ENCODE results near the gene CREG2. TPM values are rescaled to one million over a fixed set of nuclear protein-coding genes. Genes with fewer than 3 reads are reported as not detected.

CREG2 gene
- total RNA-seq, 1 donor from 2014 or later = not detected

DNA sequence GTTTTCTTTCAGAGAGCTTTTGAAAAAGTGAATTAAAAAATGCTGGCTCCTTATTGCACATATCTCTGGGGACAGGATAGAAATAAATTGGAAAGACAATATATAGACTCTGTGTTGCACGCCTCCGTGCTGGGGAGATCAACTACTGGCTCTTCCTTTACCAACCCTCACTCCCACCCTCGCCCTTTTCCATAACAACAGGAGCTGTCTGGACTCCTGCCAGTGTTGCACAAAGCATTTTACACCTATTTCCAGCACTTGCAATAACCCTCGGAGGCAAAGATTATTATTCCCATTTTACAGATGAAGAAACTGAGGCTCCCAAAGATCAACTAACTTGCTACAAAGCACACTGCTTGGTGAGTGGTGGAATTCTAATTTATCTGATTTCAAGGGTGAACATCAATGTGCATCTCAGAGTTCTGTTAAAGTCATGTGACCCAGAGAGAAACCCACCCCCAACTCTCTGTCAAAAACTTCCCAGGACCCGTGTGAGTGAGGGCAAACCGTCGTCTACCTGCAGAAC, 4.2 kb downstream of the CREG2 start:
- intact Hi-C loops (cut with DNase I) = no loop called here
- ATAC-seq = no peak
- DNase-seq (ENCODE audit: low spot score) = no peak

DNA sequence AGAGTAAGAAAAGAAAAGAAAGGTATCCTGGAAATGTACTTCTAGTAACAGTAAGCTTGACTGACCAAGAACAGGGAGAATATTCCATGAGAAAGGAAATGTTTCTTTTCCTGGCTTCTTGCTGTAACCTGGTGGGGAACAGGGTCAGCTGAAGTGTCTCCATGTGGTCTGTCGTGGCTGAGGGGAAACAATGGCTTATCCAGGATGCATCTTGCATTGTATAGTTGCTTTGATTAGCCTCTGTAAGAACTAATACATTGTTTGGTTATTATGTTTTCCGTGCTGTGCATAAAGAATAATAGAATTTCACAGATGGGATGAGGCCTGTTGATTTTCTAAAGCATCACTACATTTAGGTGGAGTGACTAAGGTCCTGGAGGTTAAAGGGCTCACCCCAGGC, 4.9 kb downstream of the CREG2 start:
- intact Hi-C loops (cut with DNase I) = no loop called here
- no peak for DNase-seq (ENCODE audit: low spot score)
- ATAC-seq = no peak

DNA sequence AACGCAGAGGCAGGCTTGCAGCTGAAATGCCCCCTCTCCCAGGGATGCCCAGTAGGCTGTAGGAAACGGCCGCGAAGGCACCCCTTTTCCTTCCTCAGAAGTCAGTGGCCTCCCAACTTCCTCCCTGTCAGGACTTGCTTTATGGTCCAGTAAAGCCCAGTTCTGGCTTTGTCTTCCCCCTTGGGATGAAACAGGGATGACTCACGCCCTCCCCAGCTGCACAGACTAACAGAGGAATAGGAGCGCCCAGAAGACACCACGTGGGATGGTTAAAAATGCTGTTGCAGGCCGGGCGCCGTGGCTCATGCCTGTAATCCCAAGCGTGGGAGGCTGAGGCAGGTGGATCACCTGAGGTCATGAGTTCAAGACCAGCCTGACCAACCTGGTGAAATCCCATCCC, 6.9 kb downstream of the CREG2 start:
- intact Hi-C loops (cut with DNase I) = no loop called here
- ATAC-seq (no peak), DNase-seq (ENCODE audit: low spot score) (no peak)

DNA sequence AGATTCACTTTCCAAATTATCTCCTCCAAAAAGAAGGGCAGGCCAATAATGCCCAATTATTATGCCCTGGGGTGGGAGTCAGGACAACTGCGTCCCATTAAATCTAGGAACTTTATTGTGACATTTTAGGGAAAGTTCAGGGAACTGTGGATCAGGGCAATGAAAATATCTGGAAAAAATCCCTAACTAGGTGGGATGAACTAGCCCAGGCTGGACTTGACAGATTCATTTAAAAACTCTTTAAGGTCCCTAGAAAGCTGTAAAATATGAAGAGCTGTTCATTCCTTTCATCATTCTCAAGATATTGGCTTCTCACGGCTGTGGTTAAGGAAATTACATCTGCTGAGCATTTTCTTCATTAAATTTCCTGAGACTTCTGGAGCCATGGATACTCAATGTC, 8.2 kb downstream of the CREG2 start:
- ATAC-seq (no peak), DNase-seq (ENCODE audit: low spot score) (no peak)
- intact Hi-C loops (cut with DNase I) = no loop called here

DNA sequence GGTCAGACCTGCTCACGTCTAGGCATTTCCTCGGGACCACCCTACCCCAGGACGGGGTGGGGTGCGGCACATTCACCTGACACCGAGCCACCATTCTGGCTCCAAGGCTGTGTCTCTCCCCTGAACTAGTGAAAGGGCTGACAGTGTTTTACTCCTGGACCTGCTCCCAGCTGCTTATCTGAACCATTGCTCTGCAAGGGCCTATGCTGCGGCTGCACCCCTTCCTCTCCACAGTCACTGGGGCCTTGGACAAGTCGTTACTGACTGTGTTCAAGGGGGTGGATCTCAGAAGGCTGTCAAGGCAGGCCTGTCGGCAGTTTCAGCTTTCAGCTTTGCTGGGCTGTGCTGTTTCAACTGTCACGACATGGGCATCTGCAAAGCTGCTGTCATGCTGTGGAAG, 11.7 kb downstream of the CREG2 start:
- ATAC-seq (no peak), DNase-seq (ENCODE audit: low spot score) (no peak)
- intact Hi-C loops (cut with DNase I) = no loop called here

DNA sequence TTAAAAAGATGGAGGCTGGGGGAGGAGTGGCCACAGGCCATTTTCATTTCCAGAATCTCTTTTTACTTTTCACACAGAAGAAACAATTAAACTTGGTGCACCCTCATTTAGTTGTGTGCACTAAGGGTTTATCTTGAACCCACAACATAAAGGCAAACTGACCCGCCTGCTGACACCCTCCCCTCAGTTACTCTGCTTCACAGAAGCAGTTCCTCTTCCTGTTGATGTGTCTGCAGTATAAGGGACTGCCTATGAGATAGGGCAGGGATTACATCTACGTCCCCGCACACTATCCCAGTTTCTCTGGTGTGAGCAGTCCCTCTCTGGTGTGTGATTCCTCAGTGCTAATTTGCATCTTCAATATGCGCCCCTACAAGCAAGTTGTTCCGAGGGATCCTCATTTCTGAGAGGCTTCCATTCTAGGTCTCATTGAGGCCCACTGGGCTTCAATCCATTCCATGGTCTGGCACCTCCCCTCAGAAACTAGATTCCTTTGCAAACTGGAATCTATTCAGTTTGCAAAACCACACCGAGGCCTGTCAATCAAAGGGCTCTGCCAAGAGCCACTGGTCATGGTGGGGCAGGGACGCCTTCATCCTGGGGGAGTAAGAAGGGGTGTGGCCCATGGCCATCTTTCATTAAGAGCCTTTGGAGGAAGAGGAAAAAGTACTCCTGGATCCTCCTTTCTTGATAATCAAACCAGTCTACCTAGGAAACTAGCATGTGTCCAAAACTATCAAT, 12.3 kb downstream of the CREG2 start:
- no peak for DNase-seq (ENCODE audit: low spot score)
- no peak for ATAC-seq
- intact Hi-C loops (cut with DNase I) = no loop called here

DNA sequence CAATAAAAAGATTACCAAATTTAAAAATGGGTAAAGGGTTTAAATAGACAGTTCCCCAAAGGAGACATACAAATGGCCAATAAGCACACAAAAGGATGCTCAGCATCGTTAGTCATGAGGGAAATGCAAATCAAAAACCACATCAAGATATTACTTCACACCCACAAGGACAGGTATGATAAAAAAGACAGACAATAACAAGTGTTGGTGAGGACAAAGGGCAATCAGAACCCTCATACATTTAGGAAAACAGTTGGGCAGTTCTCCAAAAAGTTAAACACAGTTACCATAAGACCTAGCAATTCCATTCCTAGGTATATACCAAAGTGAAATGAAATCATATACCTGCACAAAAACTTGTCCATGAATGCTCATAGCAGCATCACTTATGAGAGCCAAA, 14.5 kb downstream of the CREG2 start:
- ATAC-seq = no peak
- no peak for DNase-seq (ENCODE audit: low spot score)
- intact Hi-C loops (cut with DNase I) = no loop called here

DNA sequence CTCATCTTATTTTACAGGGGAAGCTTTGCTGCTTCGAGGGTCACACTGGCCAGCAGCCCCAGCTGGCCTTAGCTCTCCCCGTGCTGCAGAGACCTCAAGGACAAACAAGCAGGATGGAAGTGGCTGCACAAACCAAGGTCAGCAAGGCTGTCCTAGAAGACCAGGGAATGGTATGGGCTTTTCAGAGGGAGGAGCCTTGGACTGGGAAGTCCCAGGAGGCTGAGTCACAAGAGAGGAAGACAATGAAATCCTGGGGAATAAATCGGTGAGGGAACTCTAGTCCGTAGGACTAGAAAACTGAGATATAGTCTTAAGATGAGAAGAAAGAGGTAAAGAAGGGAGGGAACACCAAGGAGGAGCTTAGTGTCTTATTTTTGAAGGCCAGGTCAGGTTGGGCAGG, 15.7 kb downstream of the CREG2 start:
- ATAC-seq (no peak), DNase-seq (ENCODE audit: low spot score) (no peak)
- intact Hi-C loops (cut with DNase I) = no loop called here

DNA sequence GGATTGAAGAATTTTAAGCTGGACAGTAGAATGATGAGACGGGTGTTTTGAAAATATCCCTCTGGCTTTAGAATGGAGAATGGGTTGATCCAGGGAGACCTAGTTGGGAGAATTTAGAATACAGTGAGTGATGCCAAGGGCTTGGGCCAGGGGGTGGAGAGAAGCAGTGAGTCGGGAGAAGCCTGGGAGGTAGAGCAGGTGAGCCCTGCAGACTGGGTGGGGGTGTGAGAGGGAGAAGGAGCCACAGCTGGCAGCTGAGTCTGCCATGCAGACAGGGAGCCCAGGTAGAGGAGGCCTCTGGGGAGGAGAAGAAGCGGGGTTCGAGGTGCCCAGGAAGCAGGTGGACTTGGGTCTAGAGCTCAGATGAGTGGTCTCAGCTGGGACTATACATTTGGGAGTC, 18.2 kb downstream of the CREG2 start:
- ATAC-seq (no peak), DNase-seq (ENCODE audit: low spot score) (no peak)
- intact Hi-C loops (cut with DNase I) = no loop called here

DNA sequence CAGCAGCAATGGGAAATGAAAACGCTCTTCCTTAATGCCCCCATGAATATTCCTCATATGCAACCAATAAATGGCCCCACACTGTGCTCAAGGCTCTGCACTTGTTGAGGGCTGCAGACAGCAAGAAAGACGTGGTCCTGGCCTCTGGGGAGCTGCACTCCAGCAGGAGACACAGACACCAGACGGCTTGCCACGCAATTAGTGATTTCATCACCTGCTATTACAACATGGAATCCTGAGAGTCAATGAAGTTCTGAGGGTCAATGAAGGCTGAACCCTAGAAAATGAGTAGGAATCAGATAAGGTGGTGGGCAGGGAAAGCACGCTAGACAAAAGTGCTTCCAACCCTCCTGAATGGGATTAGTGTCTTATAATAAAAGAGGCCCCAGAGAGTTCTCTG, 18.9 kb downstream of the CREG2 start:
- no peak for ATAC-seq
- no peak for DNase-seq (ENCODE audit: low spot score)
- intact Hi-C loops (cut with DNase I) = no loop called here

DNA sequence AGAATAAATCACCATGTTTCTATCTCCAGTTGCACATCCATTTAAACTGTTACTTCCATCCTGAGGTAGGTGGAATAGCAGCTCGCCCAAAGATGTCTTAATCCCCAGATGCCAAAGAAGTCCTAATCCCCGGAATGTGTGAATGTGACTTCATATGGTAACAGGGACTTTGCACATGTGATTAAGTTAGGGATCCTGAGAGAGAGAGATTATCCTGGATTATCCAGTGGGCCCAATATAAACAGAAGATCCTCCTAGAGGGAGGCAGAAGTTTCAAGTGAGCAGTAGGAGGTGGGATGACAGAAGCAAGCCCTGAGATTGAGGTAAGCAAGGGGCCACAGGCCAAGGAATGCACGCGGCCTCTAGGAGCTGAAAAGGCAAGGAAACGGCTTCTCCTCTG, 19.8 kb downstream of the CREG2 start:
- no peak for ATAC-seq
- intact Hi-C loops (cut with DNase I) = no loop called here
- DNase-seq (ENCODE audit: low spot score) = no peak

DNA sequence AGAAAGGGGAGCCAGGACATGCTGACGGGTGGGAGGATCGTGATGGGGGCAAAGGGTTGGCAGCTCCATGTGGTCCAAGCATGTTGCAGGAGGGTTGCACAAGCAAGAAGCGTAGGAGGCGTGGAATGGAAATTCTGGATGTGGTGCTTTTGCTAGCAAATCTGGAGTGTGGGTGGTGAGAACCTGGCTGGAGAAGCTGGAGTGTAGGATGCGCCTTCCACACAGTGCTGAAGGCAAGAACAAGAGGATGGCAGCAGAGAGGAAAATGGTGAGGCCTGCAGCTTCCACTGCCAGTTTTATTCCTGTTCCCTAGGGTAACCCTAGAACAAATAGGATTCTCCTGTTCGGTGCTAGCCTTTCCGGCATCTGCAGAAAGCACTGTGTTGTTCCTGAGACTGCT, 22.4 kb downstream of the CREG2 start:
- no peak for ATAC-seq
- no peak for DNase-seq (ENCODE audit: low spot score)
- intact Hi-C loops (cut with DNase I) = no loop called here

DNA sequence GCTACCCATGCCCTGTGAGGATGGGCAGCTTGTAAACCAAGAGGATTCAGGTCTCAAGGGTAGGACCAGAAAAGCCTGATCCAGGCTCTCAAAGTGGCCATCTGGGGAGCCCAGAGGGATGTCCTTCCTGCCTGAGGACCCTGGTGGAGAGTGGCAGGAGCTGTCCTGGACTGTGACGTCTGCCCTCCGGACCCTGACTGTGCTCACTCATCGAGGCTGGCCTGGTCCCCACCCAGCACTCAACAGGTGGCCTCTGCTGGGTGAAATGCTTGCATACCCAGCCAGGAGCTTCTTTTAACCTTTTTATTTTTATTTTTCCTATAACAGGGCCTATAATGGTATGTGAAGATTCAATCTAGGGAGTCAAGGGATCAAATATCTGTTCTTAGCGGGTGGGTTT, 24.5 kb downstream of the CREG2 start:
- no peak for ATAC-seq
- intact Hi-C loops (cut with DNase I) = no loop called here
- DNase-seq (ENCODE audit: low spot score) = no peak

DNA sequence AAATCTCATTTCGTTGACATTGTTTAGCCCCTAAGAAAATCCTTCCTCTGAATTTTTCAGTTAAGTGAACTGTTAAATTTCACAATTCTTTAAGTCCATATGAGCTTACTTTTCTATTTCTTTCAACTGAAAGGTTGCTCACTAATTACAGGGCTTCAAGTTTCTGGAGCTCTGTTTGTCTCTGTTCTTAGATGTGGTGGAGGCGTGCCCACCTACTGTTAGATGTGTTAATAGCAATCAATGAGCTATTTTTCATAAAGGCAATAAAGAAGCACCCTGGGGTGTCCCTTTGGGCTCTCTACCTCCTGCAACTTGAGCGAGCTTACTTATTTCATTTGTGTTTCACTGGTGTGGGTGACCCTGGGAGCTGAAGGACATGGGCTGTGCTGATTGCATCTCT, 25.0 kb downstream of the CREG2 start:
- DNase-seq (ENCODE audit: low spot score) (no peak), ATAC-seq (no peak)
- intact Hi-C loops (cut with DNase I) = no loop called here

DNA sequence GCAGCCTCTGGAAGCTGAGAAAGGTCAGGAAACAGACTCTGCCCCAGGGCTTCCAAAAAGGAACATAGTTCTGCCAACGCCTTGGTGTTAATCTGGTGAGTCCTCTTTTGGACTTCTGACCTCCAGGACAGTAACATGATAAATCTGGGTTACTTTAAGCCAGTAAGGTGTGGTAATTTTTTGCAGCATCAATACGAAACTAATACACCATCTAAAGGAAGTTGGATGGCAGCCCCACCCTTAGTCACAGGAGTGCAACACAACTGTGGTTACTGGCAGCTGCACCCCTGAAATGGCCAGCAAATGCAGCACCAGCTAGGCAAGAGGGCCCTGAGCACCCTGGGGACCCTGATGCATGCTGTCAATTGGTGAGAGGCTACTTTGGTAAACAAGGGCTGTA, 25.8 kb downstream of the CREG2 start:
- intact Hi-C loops (cut with DNase I) = no loop called here
- no peak for ATAC-seq
- DNase-seq (ENCODE audit: low spot score) = no peak

DNA sequence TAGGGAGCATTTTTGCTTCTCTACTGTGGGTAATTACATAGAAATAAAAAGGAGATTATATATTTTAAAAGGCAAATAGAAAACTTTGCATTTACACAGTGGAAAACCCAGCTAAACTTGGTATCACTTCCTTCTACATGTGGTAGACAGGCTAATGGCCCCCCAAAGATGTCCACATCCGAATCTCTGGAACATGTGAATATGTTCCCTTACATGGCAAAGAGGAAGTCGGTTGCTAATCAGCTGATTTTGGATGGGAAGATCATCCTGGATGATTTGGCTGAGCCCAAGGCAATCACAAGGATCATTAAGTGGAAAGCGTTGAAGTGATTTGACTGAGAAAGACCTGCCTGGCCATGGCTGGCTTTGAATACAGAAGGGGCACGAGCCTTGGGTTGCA, 26.2 kb downstream of the CREG2 start:
- intact Hi-C loops (cut with DNase I) = no loop called here
- DNase-seq (ENCODE audit: low spot score) (no peak), ATAC-seq (no peak)

DNA sequence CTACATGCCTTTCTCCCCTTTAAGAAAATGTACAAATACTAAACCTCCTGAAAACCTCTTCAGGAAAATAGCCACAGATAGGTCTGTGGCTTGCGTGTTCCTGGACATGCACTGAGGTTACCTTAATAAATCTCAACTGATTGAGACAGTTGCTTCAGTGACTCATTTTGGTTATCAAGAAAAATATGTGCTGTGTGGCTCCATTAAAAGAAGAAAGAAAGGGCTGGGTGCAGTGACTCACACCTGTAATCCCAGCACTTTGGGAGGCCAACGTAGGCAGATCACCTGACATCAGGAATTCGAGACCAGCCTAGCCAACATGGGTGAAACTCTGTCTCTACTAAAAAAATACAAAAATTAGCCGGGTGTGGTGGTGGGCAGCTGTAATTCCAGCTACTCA, 27.1 kb downstream of the CREG2 start:
- DNase-seq (ENCODE audit: low spot score) (no peak), ATAC-seq (no peak)
- intact Hi-C loops (cut with DNase I) = no loop called here

DNA sequence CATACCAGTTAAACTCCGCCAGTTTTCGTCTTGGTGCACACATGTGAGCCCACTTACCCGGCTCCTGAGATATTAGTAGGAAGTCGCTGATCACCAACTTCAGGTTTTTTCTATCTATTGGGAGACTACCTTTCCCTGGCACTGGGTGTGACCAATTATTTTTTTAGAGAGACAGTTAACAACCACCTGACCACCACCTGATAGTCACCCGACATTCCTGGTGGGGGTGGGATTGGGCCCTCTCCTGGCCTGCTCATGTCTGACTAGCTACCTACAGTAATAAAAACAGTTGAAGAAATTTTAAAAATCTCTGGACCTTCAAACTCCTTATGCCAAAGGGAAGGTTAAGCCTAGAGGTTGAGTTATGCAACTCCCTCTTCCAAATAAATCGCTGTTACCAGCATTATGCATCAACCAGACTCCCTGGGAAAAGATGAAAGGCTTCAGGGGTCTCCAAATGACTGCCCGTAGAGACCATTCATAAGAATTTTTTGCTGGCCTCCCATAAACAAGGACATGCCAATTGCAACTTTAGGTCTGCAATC, 27.8 kb downstream of the CREG2 start:
- intact Hi-C loops (cut with DNase I) = no loop called here
- DNase-seq (ENCODE audit: low spot score) (no peak), ATAC-seq (no peak)

DNA sequence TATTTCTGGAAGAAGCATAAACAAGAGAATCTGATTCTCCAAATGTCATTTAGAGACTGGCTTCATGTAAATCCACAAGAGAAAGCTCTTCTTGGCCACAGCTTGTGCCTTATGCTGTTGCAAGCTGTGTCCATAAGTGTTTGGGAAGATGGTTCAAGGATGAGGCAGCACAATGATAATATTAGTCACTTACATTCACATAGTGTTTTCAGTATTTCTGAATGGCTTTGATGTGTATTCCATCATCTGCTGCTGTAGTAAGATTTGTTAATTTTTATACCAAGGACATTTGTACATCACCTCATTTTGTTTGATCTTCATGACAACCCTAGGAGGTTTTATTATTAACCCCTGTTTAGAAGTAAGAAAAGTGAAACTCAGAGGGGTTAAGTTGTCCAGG, 29.9 kb downstream of the CREG2 start:
- DNase-seq (ENCODE audit: low spot score) (no peak), ATAC-seq (no peak)
- intact Hi-C loops (cut with DNase I) = no loop called here

DNA sequence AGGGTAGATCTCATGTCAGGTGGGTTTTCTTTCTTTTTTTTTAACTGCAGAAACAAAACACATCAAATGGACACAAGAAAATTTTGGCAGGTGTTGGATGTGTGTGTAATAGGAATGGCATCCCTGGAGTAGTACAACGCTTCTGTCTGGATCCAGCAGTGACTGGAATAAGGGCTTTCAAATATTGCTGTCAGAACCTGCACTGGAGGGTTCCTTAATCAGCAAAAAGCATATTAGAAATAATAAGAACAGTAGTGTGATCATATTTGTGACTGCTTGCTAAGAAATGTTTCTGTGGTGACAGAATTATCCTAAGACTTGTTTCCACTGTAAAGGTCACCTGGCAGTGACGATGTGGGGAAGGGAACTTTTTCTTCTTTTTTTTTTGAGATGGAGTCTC, 30.8 kb downstream of the CREG2 start:
- DNase-seq (ENCODE audit: low spot score) (no peak), ATAC-seq (no peak)
- intact Hi-C loops (cut with DNase I) = no loop called here

DNA sequence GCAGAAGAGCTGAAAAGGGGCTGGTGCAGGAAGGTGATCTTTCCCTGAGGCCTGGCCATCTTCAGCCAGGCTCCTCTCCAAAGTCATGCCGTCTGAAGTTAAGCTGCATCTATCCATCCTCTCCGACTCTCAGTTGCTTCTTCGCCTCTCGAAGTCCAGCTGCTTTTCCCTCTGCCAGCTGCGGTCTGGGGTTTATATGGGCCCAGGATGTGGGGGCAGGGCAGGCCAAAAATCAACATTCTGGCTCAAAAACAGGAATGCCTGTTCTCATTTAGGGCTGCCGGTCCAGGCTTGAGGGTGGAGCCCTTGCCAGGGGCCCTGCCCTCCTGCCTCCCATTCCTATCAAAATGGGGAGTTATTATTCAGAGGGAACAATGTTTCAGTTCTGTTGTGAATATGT, 31.2 kb downstream of the CREG2 start:
- DNase-seq (ENCODE audit: low spot score) (no peak), ATAC-seq (no peak)
- intact Hi-C loops (cut with DNase I) = no loop called here
